Measurements from ENCODE around the gene POLR1D.

POLR1D gene

DNA sequence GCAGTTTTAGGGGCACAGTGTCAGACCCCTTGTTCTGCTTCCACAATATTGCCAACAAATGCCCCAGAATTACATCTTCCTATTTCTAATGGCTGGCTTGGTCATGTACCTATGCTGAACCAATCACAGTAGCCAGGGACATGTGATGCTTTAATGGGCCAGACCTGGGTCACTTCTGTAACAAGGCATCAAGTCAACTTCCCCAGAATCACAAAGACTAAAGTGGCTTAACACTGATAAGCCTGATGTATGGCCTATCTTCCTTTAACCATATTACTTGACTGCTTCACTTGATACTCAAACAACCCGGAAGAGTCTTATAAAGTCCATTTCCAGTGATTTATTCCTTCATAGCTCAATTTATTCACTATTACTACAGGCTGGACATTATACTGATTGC is 21.0 kb upstream of the POLR1D start:
- Histone ChIP-seq H3K27me3 (ENCODE audit: insufficient read depth, low read length, poor library complexity) (no peaks in the 10 kb centered on the region), H3K79me2 (ENCODE audit: insufficient read depth, low read length) (peaks cover 79% of the 10 kb centered on the region), H3K9me3 (ENCODE audit: insufficient read depth, low read length, severe bottlenecking) (no peaks in the 10 kb centered on the region), H3K4me3 (ENCODE audit: low read depth in 1 of 2, low read length in 2 of 2) (no peak overlapping the region), H3K4me2 (ENCODE audit: insufficient read depth, low read length) (no peak overlapping the region), H2AFZ (ENCODE audit: low read depth, low read length) (no peak overlapping the region), H3K4me1 (ENCODE audit: insufficient read depth, low read length) (peaks cover 3% of the 10 kb centered on the region), H3K9ac (ENCODE audit: low read depth, low read length) (no peak overlapping the region), H3K36me3 (ENCODE audit: insufficient read depth, low read length) (no peaks in the 10 kb centered on the region), H3K27ac (ENCODE audit: low read length) (no peak overlapping the region), H4K20me1 (ENCODE audit: insufficient read depth, low read length) (peaks cover 27% of the 10 kb centered on the region)
- ATAC-seq (ENCODE audit: insufficient read depth, low read depth) (no peak), DNase-seq (no peak)
- TF ChIP-seq EZH2 (IDR thresholded peaks at IDR 0.05; ENCODE audit: borderline replicate concordance, low read depth, low read length, severe bottlenecking) (no peak), CTCF (IDR thresholded peaks at IDR 0.05; ENCODE audit: borderline replicate concordance, extremely low read depth, low read length, poor library complexity, severe bottlenecking) (no peak)

DNA sequence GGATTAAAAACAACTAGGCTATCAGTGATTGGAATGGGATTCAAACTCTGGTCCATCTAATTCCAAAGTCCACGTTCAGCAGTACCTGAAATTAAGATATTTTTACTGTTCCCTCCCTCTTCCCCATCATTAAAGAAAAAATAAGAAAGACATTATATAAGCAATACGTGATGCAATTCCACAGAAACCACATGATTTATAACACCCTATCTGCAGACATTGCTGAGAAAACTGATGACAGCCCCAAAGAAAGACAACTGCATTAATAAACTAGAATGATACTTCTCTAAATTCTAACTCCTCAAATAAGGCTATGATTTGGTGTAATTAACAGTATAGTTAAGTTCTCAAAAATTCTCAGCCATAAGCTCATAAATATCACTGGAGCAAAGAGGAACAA is 20.5 kb upstream of the POLR1D start:
- Histone ChIP-seq H3K9ac (ENCODE audit: low read depth, low read length) (no peak overlapping the region), H3K36me3 (ENCODE audit: insufficient read depth, low read length) (no peaks in the 10 kb centered on the region), H3K79me2 (ENCODE audit: insufficient read depth, low read length) (peaks cover 81% of the 10 kb centered on the region), H3K4me1 (ENCODE audit: insufficient read depth, low read length) (no peaks in the 10 kb centered on the region), H3K4me3 (ENCODE audit: low read depth in 1 of 2, low read length in 2 of 2) (no peak overlapping the region), H3K9me3 (ENCODE audit: insufficient read depth, low read length, severe bottlenecking) (no peaks in the 10 kb centered on the region), H3K27me3 (ENCODE audit: insufficient read depth, low read length, poor library complexity) (no peaks in the 10 kb centered on the region), H3K4me2 (ENCODE audit: insufficient read depth, low read length) (no peak overlapping the region), H3K27ac (ENCODE audit: low read length) (no peak overlapping the region), H2AFZ (ENCODE audit: low read depth, low read length) (no peak overlapping the region), H4K20me1 (ENCODE audit: insufficient read depth, low read length) (peaks cover 25% of the 10 kb centered on the region)
- TF ChIP-seq EZH2 (IDR thresholded peaks at IDR 0.05; ENCODE audit: borderline replicate concordance, low read depth, low read length, severe bottlenecking) (no peak), CTCF (IDR thresholded peaks at IDR 0.05; ENCODE audit: borderline replicate concordance, extremely low read depth, low read length, poor library complexity, severe bottlenecking) (no peak)
- ATAC-seq (ENCODE audit: insufficient read depth, low read depth) (no peak), DNase-seq (no peak)

- peaks cover 80% of the 10 kb centered on the region for H3K79me2 ChIP-seq (ENCODE audit: insufficient read depth, low read length)
- ATAC-seq (ENCODE audit: insufficient read depth, low read depth) (no peak), DNase-seq (no peak)
- H4K20me1 ChIP-seq (ENCODE audit: insufficient read depth, low read length): peaks cover 23% of the 10 kb centered on the region
- H3K27ac ChIP-seq (ENCODE audit: low read length): no peak overlapping the region
- H3K27me3 ChIP-seq (ENCODE audit: insufficient read depth, low read length, poor library complexity): no peaks in the 10 kb centered on the region
- no peak for TF ChIP-seq EZH2 (IDR thresholded peaks at IDR 0.05; ENCODE audit: borderline replicate concordance, low read depth, low read length, severe bottlenecking)
- TF ChIP-seq CTCF (IDR thresholded peaks at IDR 0.05; ENCODE audit: borderline replicate concordance, extremely low read depth, low read length, poor library complexity, severe bottlenecking): no peak
- H3K36me3 ChIP-seq (ENCODE audit: insufficient read depth, low read length): no peaks in the 10 kb centered on the region
- no peak overlapping the region for H3K9ac ChIP-seq (ENCODE audit: low read depth, low read length)
- H3K4me2 ChIP-seq (ENCODE audit: insufficient read depth, low read length): no peak overlapping the region
- H2AFZ ChIP-seq (ENCODE audit: low read depth, low read length): no peak overlapping the region
- H3K4me3 ChIP-seq (ENCODE audit: low read depth in 1 of 2, low read length in 2 of 2): no peak overlapping the region
- no peaks in the 10 kb centered on the region for H3K9me3 ChIP-seq (ENCODE audit: insufficient read depth, low read length, severe bottlenecking)
- no peaks in the 10 kb centered on the region for H3K4me1 ChIP-seq (ENCODE audit: insufficient read depth, low read length)
Measured at GRCh38 chr13:27601803-27602202, 19.9 kb upstream of the POLR1D start.

DNA sequence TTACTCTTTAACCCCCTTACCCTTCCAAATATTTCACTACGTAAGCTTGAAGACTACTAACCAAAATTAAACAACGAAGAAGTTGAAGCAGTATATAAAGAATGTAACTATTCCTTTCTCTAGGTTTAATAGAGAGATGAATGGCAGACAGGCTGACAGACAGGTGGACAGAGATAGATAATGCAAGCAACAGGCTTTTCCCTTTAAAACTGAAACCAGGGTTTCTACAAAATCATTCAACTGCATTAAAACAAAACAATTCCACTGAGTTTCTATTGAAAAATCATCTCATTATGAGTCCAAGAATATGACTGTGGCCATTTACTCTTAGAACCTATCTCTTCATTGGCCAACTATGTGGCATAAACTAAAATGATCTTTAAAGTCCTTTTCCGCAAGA is 16.6 kb upstream of the POLR1D start:
- H4K20me1 ChIP-seq (ENCODE audit: insufficient read depth, low read length): peaks cover 24% of the 10 kb centered on the region; the same call in 1 of the 2 replicates
- peaks cover 79% of the 10 kb centered on the region for H3K79me2 ChIP-seq (ENCODE audit: insufficient read depth, low read length)
- H3K9ac ChIP-seq (ENCODE audit: low read depth, low read length): no peak overlapping the region
- H3K9me3 ChIP-seq (ENCODE audit: insufficient read depth, low read length, severe bottlenecking): no peaks in the 10 kb centered on the region
- no peak for TF ChIP-seq EZH2 (IDR thresholded peaks at IDR 0.05; ENCODE audit: borderline replicate concordance, low read depth, low read length, severe bottlenecking)
- ATAC-seq (ENCODE audit: insufficient read depth, low read depth) (no peak), DNase-seq (no peak)
- H3K4me2 ChIP-seq (ENCODE audit: insufficient read depth, low read length): no peak overlapping the region
- no peak overlapping the region for H2AFZ ChIP-seq (ENCODE audit: low read depth, low read length)
- no peak overlapping the region for H3K27ac ChIP-seq (ENCODE audit: low read length)
- no peak overlapping the region for H3K4me3 ChIP-seq (ENCODE audit: low read depth in 1 of 2, low read length in 2 of 2)
- H3K36me3 ChIP-seq (ENCODE audit: insufficient read depth, low read length): no peaks in the 10 kb centered on the region
- H3K4me1 ChIP-seq (ENCODE audit: insufficient read depth, low read length): no peaks in the 10 kb centered on the region
- H3K27me3 ChIP-seq (ENCODE audit: insufficient read depth, low read length, poor library complexity): no peaks in the 10 kb centered on the region
